OCI-LY3 (cell line): ENCODE measurements around the gene ITGA4.
"Not testable (repeated sequence)": the region's sequence is repeated elsewhere in the genome, so short reads cannot be mapped to it uniquely, and the experiment has no call there.

ENCODE experiments used
- H2AFZ ChIP-seq: fragments of 200-600, 300-600 bp; shearing (Covaris generic); 2 replicates; pipeline ENCODE4 v1.6.0; 2014; ENCODE audit warnings: antibody characterized with exemption, low read depth, low read length
- H3K27ac ChIP-seq: fragments of 200-600, 300-600 bp; sonication (generic); 2 replicates; pipeline ENCODE4 v1.5.1; 2014; ENCODE audit warnings: mild to moderate bottlenecking, low read length, moderate library complexity, mixed read lengths
- H3K27me3 ChIP-seq: fragments of 200-600, 300-600 bp; sonication (generic); 2 replicates; pipeline ENCODE4 v1.6.1; 2014; ENCODE audit warnings: low read depth, low read length, mixed read lengths
- H3K36me3 ChIP-seq: fragments of 200-600, 300-600 bp; sonication (generic); replicated peaks from 2 replicates; pipeline ENCODE3; 2014; ENCODE audit warnings: low read depth, low read length, mixed read lengths
- H3K4me1 ChIP-seq: fragments of 300-600, 200-600 bp; sonication (generic); 2 replicates; pipeline ENCODE4 v1.6.1; 2014; ENCODE audit warnings: low read length, mixed read lengths
- H3K4me2 ChIP-seq: fragments of 200-600, 300-600 bp; sonication (generic); 2 replicates; pipeline ENCODE4 v1.6.1; 2014; ENCODE audit warnings: low read length, mixed read lengths
- H3K4me3 ChIP-seq: fragments of 300-600, 200-600 bp; sonication (generic); 2 replicates; pipeline ENCODE4 v1.5.1; 2014; ENCODE audit warnings: antibody characterized with exemption, mild to moderate bottlenecking, low read length, moderate library complexity
- H3K79me2 ChIP-seq: fragments of 300-600, 200-600 bp; shearing (Covaris generic); 2 replicates; pipeline ENCODE4 v1.6.1; 2014; ENCODE audit warnings: mild to moderate bottlenecking, low read length, mixed read lengths
- H3K9ac ChIP-seq: fragments of 300-600, 200-600 bp; shearing (Covaris generic); 2 replicates; pipeline ENCODE4 v1.6.0; 2014; ENCODE audit warnings: mild to moderate bottlenecking, low read length, moderate library complexity
- H3K9me3 ChIP-seq: fragments of 200-600, 300-600 bp; shearing (Covaris generic); 2 replicates; pipeline ENCODE4 v1.6.1; 2014; ENCODE audit warnings: low read length, mixed read lengths; ENCODE audit not compliant: insufficient read depth
- H4K20me1 ChIP-seq: fragments of 200-600, 300-600 bp; sonication (generic); 2 replicates; pipeline ENCODE4 v1.6.1; 2016; ENCODE audit warnings: low read length, mixed read lengths; ENCODE audit not compliant: insufficient read depth
- EZH2phosphoT487 ChIP-seq: fragments of 200-600 bp; shearing (Covaris generic); IDR thresholded peaks from 2 replicates; pipeline ENCODE4 v1.6.1; 2018; ENCODE audit warnings: antibody characterized with exemption, mixed run types, low read depth
- TF ChIP-seq, protein P1 (sequence below): fragments of 200-600, 300-600 bp; sonication (generic); IDR thresholded peaks from 2 replicates; pipeline ENCODE4 v1.5.1; 2014; ENCODE audit warnings: antibody characterized with exemption, low read length, low read depth

Gene ITGA4

DNA sequence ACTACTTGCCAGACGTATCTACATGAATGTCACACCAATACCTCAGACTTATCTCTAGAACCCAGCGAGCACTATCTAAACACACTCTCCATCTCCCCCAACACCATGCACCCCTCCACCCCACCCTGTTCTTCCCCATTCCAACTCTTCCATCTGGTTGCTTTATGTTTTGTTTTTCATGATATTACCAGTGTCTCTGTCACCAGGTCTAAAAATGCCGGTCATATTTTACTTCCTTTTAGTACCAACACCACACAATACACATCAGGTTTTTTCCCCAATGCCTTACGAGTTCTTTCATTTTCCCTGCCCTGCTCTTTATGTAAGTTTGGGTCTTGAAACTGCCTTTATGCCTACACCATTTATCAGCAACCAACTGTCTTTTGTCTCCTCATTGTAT is 10.2 kb upstream of the ITGA4 start:
- H3K9ac ChIP-seq: no peak overlapping the region
- H4K20me1 ChIP-seq: no peaks in the 10 kb centered on the region
- H3K4me1 ChIP-seq: no peaks in the 10 kb centered on the region
- TF ChIP-seq, protein P1, sequence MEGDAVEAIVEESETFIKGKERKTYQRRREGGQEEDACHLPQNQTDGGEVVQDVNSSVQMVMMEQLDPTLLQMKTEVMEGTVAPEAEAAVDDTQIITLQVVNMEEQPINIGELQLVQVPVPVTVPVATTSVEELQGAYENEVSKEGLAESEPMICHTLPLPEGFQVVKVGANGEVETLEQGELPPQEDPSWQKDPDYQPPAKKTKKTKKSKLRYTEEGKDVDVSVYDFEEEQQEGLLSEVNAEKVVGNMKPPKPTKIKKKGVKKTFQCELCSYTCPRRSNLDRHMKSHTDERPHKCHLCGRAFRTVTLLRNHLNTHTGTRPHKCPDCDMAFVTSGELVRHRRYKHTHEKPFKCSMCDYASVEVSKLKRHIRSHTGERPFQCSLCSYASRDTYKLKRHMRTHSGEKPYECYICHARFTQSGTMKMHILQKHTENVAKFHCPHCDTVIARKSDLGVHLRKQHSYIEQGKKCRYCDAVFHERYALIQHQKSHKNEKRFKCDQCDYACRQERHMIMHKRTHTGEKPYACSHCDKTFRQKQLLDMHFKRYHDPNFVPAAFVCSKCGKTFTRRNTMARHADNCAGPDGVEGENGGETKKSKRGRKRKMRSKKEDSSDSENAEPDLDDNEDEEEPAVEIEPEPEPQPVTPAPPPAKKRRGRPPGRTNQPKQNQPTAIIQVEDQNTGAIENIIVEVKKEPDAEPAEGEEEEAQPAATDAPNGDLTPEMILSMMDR: no peak
- TF ChIP-seq EZH2phosphoT487: no peak
- no peaks in the 10 kb centered on the region for H3K36me3 ChIP-seq
- no peaks in the 10 kb centered on the region for H3K79me2 ChIP-seq
- H3K27me3 ChIP-seq: no peaks in the 10 kb centered on the region
- no peak overlapping the region for H3K4me3 ChIP-seq
- peak overlapping the region; percentile 8; the same call in 1 of the 2 replicates for H3K4me2 ChIP-seq
- H3K27ac ChIP-seq: no peak overlapping the region
- peak overlapping the region; percentile 20; the same call in 1 of the 2 replicates for H2AFZ ChIP-seq
- H3K9me3 ChIP-seq: no peaks in the 10 kb centered on the region

DNA sequence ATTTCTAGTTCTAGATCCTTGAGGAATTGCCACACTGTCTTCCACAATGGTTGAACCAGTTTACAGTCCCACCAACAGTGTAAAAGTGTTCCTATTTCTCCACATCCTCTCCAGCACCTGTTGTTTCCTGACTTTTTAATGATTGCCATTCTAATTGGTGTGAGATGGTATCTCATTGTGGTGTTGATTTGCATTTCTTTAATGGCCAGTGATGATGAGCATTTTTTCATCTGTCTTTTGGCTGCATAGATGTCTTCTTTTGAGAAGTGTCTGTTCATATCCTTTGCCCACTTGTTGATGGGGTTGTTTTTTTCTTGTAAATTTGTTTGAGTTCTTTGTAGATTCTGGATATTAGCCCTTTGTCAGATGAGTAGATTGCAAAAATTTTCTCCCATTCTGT is 7.9 kb upstream of the ITGA4 start:
- not testable (repeated sequence) for H3K9ac ChIP-seq

DNA sequence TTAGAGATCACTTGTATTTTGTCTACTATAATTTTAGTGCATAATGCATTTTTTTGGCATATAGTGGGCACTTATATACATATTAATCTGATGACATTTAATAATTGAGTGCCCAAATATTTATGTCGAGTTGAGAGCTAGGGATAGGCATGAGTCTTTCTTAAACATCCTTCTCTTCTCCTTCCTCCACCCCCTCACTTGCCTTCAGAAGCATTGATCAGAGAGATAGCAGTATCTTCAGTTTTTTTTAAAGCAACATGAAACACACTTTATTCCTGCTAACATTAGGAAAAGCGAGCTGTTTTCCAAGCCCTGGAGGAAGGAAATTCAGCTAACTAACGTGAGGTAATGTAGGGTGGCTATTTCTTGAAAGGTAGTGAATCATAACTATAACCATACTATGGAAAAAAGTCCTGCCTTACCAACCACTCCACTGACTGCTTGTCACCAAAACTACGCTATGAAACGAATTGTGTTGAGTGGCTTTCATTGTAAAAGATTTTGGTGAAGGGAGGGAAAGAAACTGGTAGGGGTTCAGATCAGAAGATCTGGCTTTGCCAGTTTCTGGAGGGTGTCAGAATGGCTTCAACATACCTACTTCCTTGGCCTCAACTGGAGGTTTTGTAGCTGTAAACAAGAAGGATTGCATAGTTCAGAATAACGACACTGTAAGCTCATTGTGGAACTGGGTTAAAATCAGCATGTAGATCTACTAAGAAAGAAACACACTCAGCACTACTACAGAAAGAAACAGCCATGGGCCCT is 2.3 kb upstream of the ITGA4 start:
- Histone ChIP-seq H3K4me2 (no peak overlapping the region), H3K27me3 (peaks cover 37% of the 10 kb centered on the region)

More for the DNA sequence above, 7.9 kb upstream of the ITGA4 start:
- not testable (repeated sequence) for H3K4me2 ChIP-seq, H3K27me3 ChIP-seq, H3K79me2 ChIP-seq, H3K27ac ChIP-seq, H3K4me1 ChIP-seq, H3K9me3 ChIP-seq, H3K36me3 ChIP-seq, H4K20me1 ChIP-seq, H2AFZ ChIP-seq, H3K4me3 ChIP-seq

DNA sequence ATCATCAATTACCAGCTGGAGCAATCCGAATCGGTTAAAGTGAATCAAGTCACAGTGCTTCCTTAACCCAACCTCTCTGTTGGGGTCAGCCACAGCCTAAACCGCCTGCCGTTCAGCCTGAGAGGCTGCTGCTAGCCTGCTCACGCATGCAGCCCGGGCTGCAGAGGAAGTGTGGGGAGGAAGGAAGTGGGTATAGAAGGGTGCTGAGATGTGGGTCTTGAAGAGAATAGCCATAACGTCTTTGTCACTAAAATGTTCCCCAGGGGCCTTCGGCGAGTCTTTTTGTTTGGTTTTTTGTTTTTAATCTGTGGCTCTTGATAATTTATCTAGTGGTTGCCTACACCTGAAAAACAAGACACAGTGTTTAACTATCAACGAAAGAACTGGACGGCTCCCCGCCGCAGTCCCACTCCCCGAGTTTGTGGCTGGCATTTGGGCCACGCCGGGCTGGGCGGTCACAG is 496 bp upstream of the ITGA4 start:
- Histone ChIP-seq H3K4me3 (peak overlapping the region; percentile 88), H3K27ac (no peak overlapping the region), H3K9ac (peak overlapping the region; percentile 75), H3K9me3 (no peaks in the 10 kb centered on the region), H3K27me3 (peaks cover 42% of the 10 kb centered on the region), H2AFZ (peak overlapping the region; percentile 97), H3K4me1 (peaks cover 11% of the 10 kb centered on the region), H3K36me3 (no peaks in the 10 kb centered on the region), H3K4me2 (peak overlapping the region; percentile 96), H3K79me2 (no peaks in the 10 kb centered on the region), H4K20me1 (no peaks in the 10 kb centered on the region)
- no peak for TF ChIP-seq EZH2phosphoT487
- TF ChIP-seq, protein P1: no peak

More for the DNA sequence above, 2.3 kb upstream of the ITGA4 start:
- H3K9ac ChIP-seq: no peak overlapping the region
- H3K9me3 ChIP-seq: no peaks in the 10 kb centered on the region
- no peaks in the 10 kb centered on the region for H3K36me3 ChIP-seq
- H3K4me1 ChIP-seq: peaks cover 11% of the 10 kb centered on the region
- H3K27ac ChIP-seq: no peak overlapping the region
- H3K4me3 ChIP-seq: no peak overlapping the region
- H4K20me1 ChIP-seq: no peaks in the 10 kb centered on the region
- H3K79me2 ChIP-seq: no peaks in the 10 kb centered on the region
- TF ChIP-seq, protein P1: no peak
- TF ChIP-seq EZH2phosphoT487: no peak
- H2AFZ ChIP-seq: no peak overlapping the region
